H54 (cell line): ENCODE data around the gene ZBTB25.

Experiments
- DNase-seq: peaks from one replicate; pipeline ENCODE4 v3.0.0; 2011; ENCODE audit warnings: low spot score, mixed read lengths; ENCODE audit not compliant: insufficient read length
- FAIRE-seq: peaks from 3 replicates; lab custom pipeline; 2011; peaks lifted over from hg19 to GRCh38; lab: Jason Lieb, UNC
- POLR2A ChIP-seq: IDR thresholded peaks from 2 replicates; pipeline ENCODE4 v1.6.1; 2011; ENCODE audit warnings: low read depth, mild to moderate bottlenecking, low read length

ZBTB25 gene

DNA sequence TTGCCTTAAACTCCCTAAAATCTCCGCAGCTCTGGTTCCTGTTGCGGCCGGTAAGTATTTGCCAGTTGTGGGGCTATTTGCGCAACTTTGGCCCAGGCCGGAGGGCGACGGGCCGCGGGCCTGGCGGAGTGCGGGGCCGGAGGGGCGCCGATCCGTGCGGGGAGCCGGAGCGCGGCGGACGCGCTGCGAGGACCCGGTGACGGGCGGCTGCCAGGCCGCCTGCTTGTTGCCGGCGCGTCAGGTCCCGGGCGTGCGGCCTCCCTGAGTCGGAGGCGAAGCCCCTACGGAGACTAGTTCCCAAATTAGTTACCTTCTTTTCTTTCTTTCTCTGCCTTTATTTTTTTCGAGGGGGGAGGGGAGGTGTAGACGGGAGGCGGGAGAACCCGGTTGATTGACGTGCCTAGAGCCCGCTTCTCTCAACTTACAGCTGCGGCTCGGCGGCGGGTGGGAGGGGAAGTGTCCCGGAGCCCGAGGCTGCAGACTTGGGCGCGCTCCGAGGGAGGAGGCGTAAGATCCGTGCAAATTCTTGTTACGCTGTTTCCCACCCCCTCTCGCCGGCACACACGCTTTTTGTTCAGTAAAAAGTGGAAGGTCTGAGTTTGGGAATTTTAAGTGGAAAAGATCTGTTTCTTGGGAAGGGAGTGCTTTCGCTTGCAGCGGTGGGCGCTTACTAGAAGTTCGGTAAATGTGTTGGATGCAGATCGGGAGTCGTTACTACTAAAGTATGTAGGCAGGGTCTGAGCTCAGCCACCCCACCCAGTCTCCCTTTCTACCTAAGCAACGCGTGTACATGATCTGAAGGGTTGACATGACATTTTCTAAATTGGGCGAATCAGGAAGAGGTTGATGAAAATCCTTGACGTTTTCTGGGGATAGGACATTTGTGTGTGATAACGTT is 1.5 kb upstream of the ZBTB25 start:
- peak; percentile 69 for FAIRE-seq
- TF ChIP-seq POLR2A, result no peak
- peak; percentile 64 for DNase-seq

- DNase-seq (peak; percentile 50), FAIRE-seq (no peak)
- peak; percentile 55 for TF ChIP-seq POLR2A
Measured at GRCh38 chr14:64504310-64504896, 765 bp upstream of the ZBTB25 start, which contains the start of gene ZBTB1. TSS of gene ZBTB1 (plus strand) at chr14:64504770. CDS start at chr14:64521505, 16,735 bp downstream.

DNA sequence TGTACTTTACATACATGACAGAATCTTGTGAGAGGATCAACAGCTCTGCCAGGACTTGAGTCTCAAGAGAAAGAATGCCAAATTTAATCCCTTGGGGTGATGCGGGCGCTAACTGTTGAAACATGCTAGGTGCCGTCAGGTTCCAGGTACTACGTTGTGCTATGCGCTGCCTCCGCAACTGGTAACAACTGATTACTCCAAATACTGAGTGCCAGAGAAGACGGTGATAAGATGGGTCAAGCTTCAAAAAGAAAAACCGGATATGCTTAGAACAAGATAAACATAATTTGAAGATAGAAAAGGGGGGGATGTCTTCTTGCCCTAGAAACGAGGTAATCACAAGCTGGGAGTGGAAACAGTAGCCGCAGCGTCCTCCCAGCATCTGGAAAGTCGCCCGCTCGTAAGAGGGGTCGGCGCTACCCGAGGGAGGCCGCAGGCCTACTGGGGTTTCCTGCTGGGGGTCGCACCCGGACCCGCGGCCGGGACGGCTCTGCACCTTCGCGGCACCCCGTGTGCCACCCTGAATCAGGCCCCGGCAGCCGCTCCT is 678 bp downstream of the ZBTB25 start:
- FAIRE-seq (no peak), DNase-seq (no peak)
- TF ChIP-seq POLR2A, result no peak

GRCh38 chr14:64502456-64502855 is 1.2 kb downstream of the ZBTB25 start:
- DNase-seq, result no peak
- peak; percentile 15 for FAIRE-seq

DNA sequence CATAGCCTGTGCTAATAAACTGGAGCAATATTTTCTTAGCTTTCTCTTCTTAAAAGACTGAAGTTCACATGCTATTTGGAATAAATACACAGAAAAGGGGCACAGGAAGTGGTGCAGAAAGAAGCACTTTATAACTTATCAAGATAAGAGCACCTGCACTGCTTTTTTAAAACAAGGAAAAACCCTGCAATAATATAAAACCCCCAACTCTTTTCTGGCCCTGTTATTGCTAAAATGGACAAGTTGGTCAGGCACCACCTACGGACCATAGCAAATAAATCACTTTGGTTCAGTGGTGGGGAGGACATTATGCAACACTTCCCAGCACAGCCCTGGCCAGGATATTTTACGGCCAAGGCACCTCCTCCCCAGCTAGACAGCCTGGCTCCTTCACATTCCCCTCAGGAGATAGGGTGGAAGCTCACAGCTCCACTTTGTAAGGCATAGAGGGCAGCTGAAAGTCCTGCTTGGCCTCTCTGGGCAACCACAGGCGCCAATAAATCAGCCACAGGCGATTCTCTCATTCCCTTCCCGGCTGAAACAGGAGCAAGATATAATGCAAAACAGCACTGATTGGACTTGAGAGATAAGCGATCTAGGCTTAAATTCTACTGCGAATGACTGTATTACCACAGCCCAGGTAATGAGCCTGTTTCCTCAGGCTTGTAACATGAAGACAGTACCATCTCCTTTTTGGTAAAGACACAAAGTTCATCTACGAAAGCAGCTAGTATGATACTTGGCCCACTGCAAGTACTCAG is 2.0 kb downstream of the ZBTB25 start:
- peak; percentile 99 for FAIRE-seq
- DNase-seq, result peak; percentile 42
- TF ChIP-seq POLR2A, result no peak

More at GRCh38 chr14:64502456-64502855, 1.2 kb downstream of the ZBTB25 start:
- no peak for TF ChIP-seq POLR2A

DNA sequence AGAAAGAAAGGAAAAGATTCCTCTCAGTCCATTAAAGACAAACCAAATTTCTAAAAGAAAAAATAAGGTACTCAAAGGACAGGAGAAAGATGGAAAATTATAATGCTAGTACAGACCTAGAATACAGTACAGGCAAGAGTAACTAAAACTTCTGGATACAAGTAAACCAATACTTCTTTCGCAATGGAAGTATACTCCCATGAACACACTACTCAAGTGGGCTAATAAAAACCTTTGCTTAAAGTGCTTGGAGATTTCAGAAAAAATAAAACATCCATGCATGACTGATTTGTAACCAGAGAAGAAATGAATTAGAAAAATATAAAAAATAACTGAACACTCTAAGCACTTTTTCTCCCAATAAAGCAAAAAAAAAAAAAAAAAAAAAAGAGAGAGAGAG is 3.5 kb downstream of the ZBTB25 start:
- TF ChIP-seq POLR2A, result no peak
- DNase-seq, result no peak
- FAIRE-seq, result no peak

DNA sequence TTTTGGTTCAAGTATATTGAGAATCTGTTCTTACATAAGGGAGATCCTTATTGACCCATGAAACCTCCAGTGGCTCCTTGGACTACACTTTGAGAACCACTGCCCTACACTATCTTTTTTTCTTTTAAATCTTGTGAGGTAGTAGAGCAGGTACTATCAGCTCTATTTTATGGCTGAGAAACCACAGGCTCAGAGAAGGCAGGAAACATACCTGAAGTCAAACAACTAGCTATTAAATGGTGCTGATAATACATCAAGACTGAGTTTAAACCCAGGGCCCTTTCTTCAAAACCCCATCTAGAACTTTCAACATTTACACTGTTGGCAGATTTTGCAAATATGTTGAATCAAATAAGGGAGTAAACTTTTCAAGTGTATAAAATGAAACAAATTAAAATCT is 6.9 kb downstream of the ZBTB25 start:
- TF ChIP-seq POLR2A, result no peak
- no peak for DNase-seq
- no peak for FAIRE-seq

- DNase-seq (no peak), FAIRE-seq (no peak)
- TF ChIP-seq POLR2A, result no peak
Measured at GRCh38 chr14:64495252-64495651, 8.4 kb downstream of the ZBTB25 start.

DNA sequence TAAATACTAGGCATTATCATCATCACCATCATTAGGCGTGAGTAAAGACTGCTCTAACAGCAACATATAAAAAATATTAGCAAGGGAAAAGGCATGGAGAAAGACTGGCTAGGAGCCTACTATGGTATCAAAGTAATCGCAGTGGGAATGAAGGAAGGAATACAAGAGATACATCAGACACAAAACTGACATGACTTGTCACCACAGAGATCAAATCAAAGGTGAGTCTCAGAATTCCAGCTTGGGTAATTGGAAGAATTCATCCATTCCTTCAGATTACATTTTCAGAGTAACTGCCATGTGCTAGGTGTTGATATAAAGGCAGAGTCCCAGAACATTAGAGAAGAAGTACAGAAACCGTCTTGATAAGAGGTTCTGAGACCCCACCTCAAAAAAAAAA is 10.2 kb downstream of the ZBTB25 start:
- DNase-seq (no peak), FAIRE-seq (peak; percentile 53)
- TF ChIP-seq POLR2A, result no peak

DNA sequence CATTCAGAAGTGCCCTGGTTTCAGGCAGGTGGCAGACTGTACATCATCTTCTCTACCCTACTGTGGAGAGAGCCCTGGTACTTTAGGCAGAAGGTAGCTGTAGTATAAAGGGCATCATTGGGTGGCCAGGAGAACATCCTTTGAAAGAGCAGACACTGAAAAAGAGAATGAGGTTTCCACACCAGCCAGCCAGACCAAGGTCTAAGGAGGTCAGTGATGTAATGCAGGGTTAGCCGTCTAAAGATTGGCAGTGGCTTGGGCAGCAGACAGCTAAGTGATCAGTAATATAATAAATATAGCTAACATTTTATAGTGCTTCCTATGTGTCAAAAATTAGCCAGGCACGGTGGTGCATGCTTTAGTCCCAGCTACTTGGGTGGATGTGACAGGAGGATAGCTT is 12.0 kb downstream of the ZBTB25 start:
- no peak for DNase-seq
- no peak for FAIRE-seq
- no peak for TF ChIP-seq POLR2A

DNA sequence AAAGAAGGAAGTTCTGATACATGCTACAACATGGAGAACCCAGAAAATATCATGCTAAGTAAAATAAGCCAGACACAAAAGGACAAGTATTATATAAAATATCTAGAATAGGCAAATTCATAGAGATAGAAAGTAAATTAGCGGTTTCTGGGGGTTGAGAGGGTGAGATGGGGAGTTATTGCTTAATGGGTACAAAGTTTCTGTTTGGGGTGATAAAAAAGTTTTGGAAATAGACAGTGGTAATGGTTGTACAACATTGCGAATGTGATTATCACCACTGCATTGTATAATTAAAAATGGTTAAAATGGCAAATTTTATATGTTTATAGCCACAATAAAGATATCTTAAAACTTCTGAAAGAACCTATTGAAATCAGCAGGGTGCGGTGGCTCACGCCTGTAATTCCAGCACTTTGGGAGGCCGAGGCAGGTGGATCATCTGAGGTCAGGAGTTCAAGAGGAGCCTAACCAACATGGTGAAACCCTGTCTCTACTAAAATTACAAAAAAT is 15.0 kb downstream of the ZBTB25 start:
- FAIRE-seq (no peak), DNase-seq (no peak)

GRCh38 chr14:64478634-64479250 is 24.9 kb downstream of the ZBTB25 start:
- FAIRE-seq (no peak), DNase-seq (no peak)
- no peak for TF ChIP-seq POLR2A

More for the DNA sequence above, 15.0 kb downstream of the ZBTB25 start:
- no peak for TF ChIP-seq POLR2A

- no peak for DNase-seq
- FAIRE-seq, result no peak
- TF ChIP-seq POLR2A, result no peak
Measured at GRCh38 chr14:64476438-64476837, 27.2 kb downstream of the ZBTB25 start.
